NCI-H146 (cell line): ENCODE data around the gene ZFPM1.
A peak's percentile ranks its signal among the peaks of the same experiment; 100 is the strongest.

Experiments
- DNase-seq: peaks from one replicate; lab custom pipeline; 2025; lab: John Stamatoyannopoulos, UW

The ZFPM1 gene

GRCh38 chr16:88448461-88449266, 4.4 kb upstream of the ZFPM1 start:
- no peak for DNase-seq

- no peak for DNase-seq
Observed at GRCh38 chr16:88449267-88449561, 3.9 kb upstream of the ZFPM1 start.

- DNase-seq, result no peak
Observed at GRCh38 chr16:88451586-88452481, 1.2 kb upstream of the ZFPM1 start.

- peak; percentile 92 for DNase-seq
Observed at GRCh38 chr16:88452482-88453216, 431 bp upstream of the ZFPM1 start.

- peak; percentile 47 for DNase-seq
Observed at GRCh38 chr16:88453611-88454522, 787 bp downstream of the ZFPM1 start.

- DNase-seq, result peak; percentile 44
Observed at GRCh38 chr16:88454523-88454947, 1.5 kb downstream of the ZFPM1 start.

GRCh38 chr16:88455610-88456355, 2.7 kb downstream of the ZFPM1 start:
- peak; percentile 80 for DNase-seq

GRCh38 chr16:88456356-88457292, 3.5 kb downstream of the ZFPM1 start:
- peak; percentile 68 for DNase-seq

- peak; percentile 74 for DNase-seq
Observed at GRCh38 chr16:88458039-88458772, 5.1 kb downstream of the ZFPM1 start.

GRCh38 chr16:88458773-88459235, 5.7 kb downstream of the ZFPM1 start:
- DNase-seq, result no peak

GRCh38 chr16:88459366-88460073, 6.4 kb downstream of the ZFPM1 start:
- DNase-seq, result no peak

- no peak for DNase-seq
Observed at GRCh38 chr16:88460496-88461330, 7.6 kb downstream of the ZFPM1 start.

- peak; percentile 33 for DNase-seq
Observed at GRCh38 chr16:88461331-88462269, 8.5 kb downstream of the ZFPM1 start.

GRCh38 chr16:88462396-88462795, 9.3 kb downstream of the ZFPM1 start:
- DNase-seq, result no peak

- DNase-seq, result no peak
Observed at GRCh38 chr16:88463411-88463810, 10.3 kb downstream of the ZFPM1 start.
